ENCODE measurements around the gene RBKS. TPM values are rescaled to one million over a fixed set of nuclear protein-coding genes. Genes with fewer than 3 reads are reported as not detected.
A peak's percentile ranks its signal among the peaks of the same experiment; 100 is the strongest.

Gene RBKS
- total and polyA plus RNA-seq, 2 donors from 2014 or later, result 10.3 to 28.7 TPM

- H3K4me1 ChIP-seq (ENCODE audit: control insufficient read depth in 2 of 3, insufficient read depth in 2 of 3, low read depth in 1 of 3, low read length in 3 of 3), result peaks cover 0 to 20% (median 6%) of the 10 kb centered on the region in 3 donors
- no peaks in the 10 kb centered on the region for H3K27me3 ChIP-seq (ENCODE audit: control insufficient read depth, insufficient read depth, low read length)
- DNase-seq (no peak), FAIRE-seq (no peak)
- H3K9ac ChIP-seq (ENCODE audit: low read length in 3 of 3), result no peak overlapping the region
- TF ChIP-seq, protein P1, sequence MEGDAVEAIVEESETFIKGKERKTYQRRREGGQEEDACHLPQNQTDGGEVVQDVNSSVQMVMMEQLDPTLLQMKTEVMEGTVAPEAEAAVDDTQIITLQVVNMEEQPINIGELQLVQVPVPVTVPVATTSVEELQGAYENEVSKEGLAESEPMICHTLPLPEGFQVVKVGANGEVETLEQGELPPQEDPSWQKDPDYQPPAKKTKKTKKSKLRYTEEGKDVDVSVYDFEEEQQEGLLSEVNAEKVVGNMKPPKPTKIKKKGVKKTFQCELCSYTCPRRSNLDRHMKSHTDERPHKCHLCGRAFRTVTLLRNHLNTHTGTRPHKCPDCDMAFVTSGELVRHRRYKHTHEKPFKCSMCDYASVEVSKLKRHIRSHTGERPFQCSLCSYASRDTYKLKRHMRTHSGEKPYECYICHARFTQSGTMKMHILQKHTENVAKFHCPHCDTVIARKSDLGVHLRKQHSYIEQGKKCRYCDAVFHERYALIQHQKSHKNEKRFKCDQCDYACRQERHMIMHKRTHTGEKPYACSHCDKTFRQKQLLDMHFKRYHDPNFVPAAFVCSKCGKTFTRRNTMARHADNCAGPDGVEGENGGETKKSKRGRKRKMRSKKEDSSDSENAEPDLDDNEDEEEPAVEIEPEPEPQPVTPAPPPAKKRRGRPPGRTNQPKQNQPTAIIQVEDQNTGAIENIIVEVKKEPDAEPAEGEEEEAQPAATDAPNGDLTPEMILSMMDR (IDR thresholded peaks at IDR 0.05; ENCODE audit: borderline replicate concordance, extremely low read depth, insufficient read depth), result no peak
- intact Hi-C loops (cut with DNase I), result no loop called here
- no peak overlapping the region for H3K4me3 ChIP-seq (ENCODE audit: low read length in 3 of 3)
- no peaks in the 10 kb centered on the region for H3K9me3 ChIP-seq (ENCODE audit: control insufficient read depth in 2 of 3, insufficient read depth in 1 of 3, low read length in 3 of 3)
- no peak overlapping the region for H3K27ac ChIP-seq (ENCODE audit: low read depth in 2 of 2, low read length in 2 of 2)
- no peaks in the 10 kb centered on the region for H3K36me3 ChIP-seq (ENCODE audit: control insufficient read depth in 2 of 3, insufficient read depth in 3 of 3, low read length in 3 of 3)
These were observed 126.3 kb downstream of the RBKS start for GRCh38 chr2:27763907-27764267.

DNA sequence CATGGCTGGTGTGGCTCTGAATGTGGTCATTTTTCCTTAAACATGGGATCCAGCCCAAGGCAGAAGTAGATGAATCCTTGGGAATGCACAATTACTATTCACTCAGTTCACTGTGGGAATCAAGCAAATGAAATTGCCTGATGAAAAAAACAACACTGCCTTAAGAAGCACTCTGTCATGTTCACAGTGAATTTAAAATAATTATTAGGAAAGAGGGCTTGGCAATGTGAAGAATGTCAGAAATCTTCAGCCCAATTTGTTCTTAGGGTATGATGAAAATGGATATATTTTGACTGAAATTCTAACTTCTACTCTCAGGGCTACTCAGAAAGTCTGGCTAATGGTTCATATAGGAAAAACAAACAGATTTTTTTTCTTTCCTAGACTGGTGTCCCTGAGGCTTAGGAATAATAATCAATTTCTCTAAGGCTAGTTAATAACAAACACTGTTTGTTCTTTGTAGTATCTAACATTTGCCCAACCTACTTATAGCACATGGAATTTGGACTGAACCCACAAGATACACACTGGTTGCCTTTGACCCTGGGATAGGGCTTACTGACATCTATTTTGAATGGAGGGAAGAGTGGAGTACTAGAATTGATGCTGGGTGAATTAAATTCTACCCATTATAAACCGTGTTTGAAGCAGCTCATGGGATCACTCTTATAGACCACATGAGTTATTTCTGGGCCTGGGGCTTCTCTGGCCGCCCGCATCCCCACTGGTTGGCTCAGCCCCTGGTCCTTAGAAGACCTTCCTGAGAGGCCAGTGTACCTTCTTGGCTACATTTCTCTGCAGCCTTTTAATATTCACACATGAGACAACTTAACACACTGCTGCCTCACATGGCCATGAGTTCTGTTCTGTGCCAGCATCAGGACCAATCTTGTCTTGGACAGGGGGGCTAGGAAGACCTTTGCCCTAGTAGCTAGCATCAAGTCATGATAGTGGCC is 127.0 kb downstream of the RBKS start:
- H3K9me3 ChIP-seq (ENCODE audit: control insufficient read depth in 2 of 3, insufficient read depth in 1 of 3, low read length in 3 of 3), result no peaks in the 10 kb centered on the region
- no peak overlapping the region for H3K4me3 ChIP-seq (ENCODE audit: low read length in 3 of 3)
- no peaks in the 10 kb centered on the region for H3K36me3 ChIP-seq (ENCODE audit: control insufficient read depth in 2 of 3, insufficient read depth in 3 of 3, low read length in 3 of 3)
- H3K9ac ChIP-seq (ENCODE audit: low read length in 3 of 3), result no peak overlapping the region
- DNase-seq, result no peak
- H3K4me1 ChIP-seq (ENCODE audit: control insufficient read depth in 2 of 3, insufficient read depth in 2 of 3, low read depth in 1 of 3, low read length in 3 of 3), result peaks cover 0 to 20% (median 6%) of the 10 kb centered on the region in 3 donors
- peak overlapping the region in 1 of 2 donors; percentile 32 for H3K27ac ChIP-seq (ENCODE audit: low read depth in 2 of 2, low read length in 2 of 2)
- no peaks in the 10 kb centered on the region for H3K27me3 ChIP-seq (ENCODE audit: control insufficient read depth, insufficient read depth, low read length)
- intact Hi-C loops (cut with DNase I), result no loop called here
- TF ChIP-seq, protein P1 (IDR thresholded peaks at IDR 0.05; ENCODE audit: borderline replicate concordance, extremely low read depth, insufficient read depth), result no peak
- no peak for FAIRE-seq

GRCh38 chr2:27756544-27757498 is 133.4 kb downstream of the RBKS start:
- H3K9ac ChIP-seq (ENCODE audit: low read length in 3 of 3), result no peak overlapping the region
- H3K4me3 ChIP-seq (ENCODE audit: low read length in 3 of 3), result no peak overlapping the region
- FAIRE-seq (no peak), DNase-seq (no peak)
- no peak overlapping the region for H3K27ac ChIP-seq (ENCODE audit: low read depth in 2 of 2, low read length in 2 of 2)
- H3K9me3 ChIP-seq (ENCODE audit: control insufficient read depth in 2 of 3, insufficient read depth in 1 of 3, low read length in 3 of 3), result no peaks in the 10 kb centered on the region
- no peaks in the 10 kb centered on the region for H3K36me3 ChIP-seq (ENCODE audit: control insufficient read depth in 2 of 3, insufficient read depth in 3 of 3, low read length in 3 of 3)
- H3K27me3 ChIP-seq (ENCODE audit: control insufficient read depth, insufficient read depth, low read length), result no peaks in the 10 kb centered on the region
- intact Hi-C loops (cut with DNase I), result no loop called here
- peaks cover 0 to 2% (median 0%) of the 10 kb centered on the region in 3 donors for H3K4me1 ChIP-seq (ENCODE audit: control insufficient read depth in 2 of 3, insufficient read depth in 2 of 3, low read depth in 1 of 3, low read length in 3 of 3)
- TF ChIP-seq, protein P1 (IDR thresholded peaks at IDR 0.05; ENCODE audit: borderline replicate concordance, extremely low read depth, insufficient read depth), result no peak

Data from kidney (tissue), 14 donors.